Glutamatergic neuron (in vitro differentiated cells): ENCODE data around the gene UPK1A. TPM values are rescaled to one million over a fixed set of nuclear protein-coding genes. Genes with fewer than 3 reads are reported as not detected.

Source experiments
- DNase-seq: peaks from one replicate; pipeline ENCODE4 v3.0.0; 2022
- H3K27ac Mint-ChIP-seq: one replicate; pipeline ENCODE4 v1.8.0; 2020; ENCODE audit warnings: mild to moderate bottlenecking, mixed read lengths, inconsistent platforms; ENCODE audit not compliant: unreplicated experiment
- H3K27me3 Mint-ChIP-seq: one replicate; pipeline ENCODE4 v1.8.0; 2020; ENCODE audit warnings: mild to moderate bottlenecking, moderate library complexity, mixed read lengths, inconsistent platforms; ENCODE audit not compliant: unreplicated experiment
- H3K36me3 Mint-ChIP-seq: one replicate; pipeline ENCODE4 v1.8.0; 2020; ENCODE audit warnings: mild to moderate bottlenecking, mixed read lengths, inconsistent platforms; ENCODE audit not compliant: unreplicated experiment
- H3K4me1 Mint-ChIP-seq: one replicate; pipeline ENCODE4 v1.8.0; 2020; ENCODE audit warnings: mild to moderate bottlenecking, low read depth, mixed read lengths, inconsistent platforms; ENCODE audit not compliant: unreplicated experiment
- H3K4me3 Mint-ChIP-seq: one replicate; pipeline ENCODE4 v1.8.0; 2020; ENCODE audit warnings: mild to moderate bottlenecking, mixed read lengths, inconsistent platforms; ENCODE audit not compliant: unreplicated experiment
- H3K9me3 Mint-ChIP-seq: one replicate; pipeline ENCODE4 v1.8.0; 2020; ENCODE audit warnings: mild to moderate bottlenecking, moderate library complexity, mixed read lengths, inconsistent platforms; ENCODE audit not compliant: unreplicated experiment
- CTCF ChIP-seq: fragments of 200-600 bp; sonication (generic); IDR thresholded peaks from one replicate; pipeline ENCODE4 v1.5.0; 2021; ENCODE audit not compliant: partially characterized antibody, unreplicated experiment
- total RNA-seq: library from RNA; stranded (reverse); fragmentation: NEBNext Ultra II Directional; extraction: Animal tissue kit (Norgen Biotek cat#: 25700); gene quantifications from one replicate; pipeline ENCODE4 v1.2.1, GENCODE V29; 2021; ENCODE audit not compliant: unreplicated experiment

UPK1A gene
- total RNA-seq, 1 donor from 2014 or later = not detected

- no peak for TF ChIP-seq CTCF
- Mint-ChIP-seq H3K27ac (no peak overlapping the region), H3K9me3 (peaks cover 1% of the 10 kb centered on the region), H3K36me3 (no peaks in the 10 kb centered on the region), H3K4me3 (no peak overlapping the region), H3K27me3 (peaks cover 7% of the 10 kb centered on the region), H3K4me1 (no peaks in the 10 kb centered on the region)
- no peak for DNase-seq
Measured at GRCh38 chr19:35708391-35708790, 42.1 kb downstream of the UPK1A start.

- no peak for DNase-seq
- Mint-ChIP-seq H3K9me3 (peaks cover 1% of the 10 kb centered on the region), H3K36me3 (no peaks in the 10 kb centered on the region), H3K4me1 (peaks cover 9% of the 10 kb centered on the region), H3K27me3 (peaks cover 9% of the 10 kb centered on the region), H3K4me3 (no peak overlapping the region), H3K27ac (no peak overlapping the region)
- TF ChIP-seq CTCF = no peak
Measured at GRCh38 chr19:35710784-35711723, 44.7 kb downstream of the UPK1A start.

GRCh38 chr19:35712567-35713505 lies 46.5 kb downstream of the UPK1A start:
- DNase-seq = no peak
- Mint-ChIP-seq H3K9me3 (peaks cover 6% of the 10 kb centered on the region), H3K36me3 (no peaks in the 10 kb centered on the region), H3K27ac (no peak overlapping the region), H3K4me1 (peaks cover 11% of the 10 kb centered on the region), H3K27me3 (peaks cover 10% of the 10 kb centered on the region), H3K4me3 (no peak overlapping the region)
- no peak for TF ChIP-seq CTCF

- DNase-seq = no peak
- Mint-ChIP-seq H3K4me3 (no peak overlapping the region), H3K27ac (no peak overlapping the region), H3K4me1 (peaks cover 11% of the 10 kb centered on the region), H3K36me3 (no peaks in the 10 kb centered on the region), H3K9me3 (peaks cover 6% of the 10 kb centered on the region), H3K27me3 (peaks cover 10% of the 10 kb centered on the region)
- TF ChIP-seq CTCF = no peak
Measured at GRCh38 chr19:35713506-35713850, 47.2 kb downstream of the UPK1A start.
